ENCODE measurements around the gene SLC35D1.
"Not testable (repeated sequence)": the region's sequence is repeated elsewhere in the genome, so short reads cannot be mapped to it uniquely, and the experiment has no call there.

SLC35D1 gene

DNA sequence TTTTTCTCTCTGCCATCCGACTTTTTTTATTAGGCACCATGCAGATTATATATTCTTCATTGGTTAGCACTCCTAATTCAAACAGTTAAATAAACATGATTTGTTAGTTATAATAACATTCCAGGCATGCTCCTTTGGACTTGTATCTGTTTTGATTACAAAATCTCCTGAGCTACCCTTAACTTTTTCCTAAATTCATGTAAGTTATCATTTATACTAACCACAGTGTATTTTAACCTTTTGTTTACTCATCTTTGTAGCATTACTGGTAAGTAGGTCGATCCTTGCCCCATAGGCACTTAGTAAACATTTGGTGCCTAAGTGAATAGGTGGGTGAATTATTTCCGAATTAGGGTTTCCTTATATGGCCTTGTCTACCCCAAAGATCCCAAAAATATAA lies 85.4 kb downstream of the SLC35D1 start:
- no peak for DNase-seq (ENCODE audit: extremely low read depth, low read depth)
- TF ChIP-seq, protein P1, sequence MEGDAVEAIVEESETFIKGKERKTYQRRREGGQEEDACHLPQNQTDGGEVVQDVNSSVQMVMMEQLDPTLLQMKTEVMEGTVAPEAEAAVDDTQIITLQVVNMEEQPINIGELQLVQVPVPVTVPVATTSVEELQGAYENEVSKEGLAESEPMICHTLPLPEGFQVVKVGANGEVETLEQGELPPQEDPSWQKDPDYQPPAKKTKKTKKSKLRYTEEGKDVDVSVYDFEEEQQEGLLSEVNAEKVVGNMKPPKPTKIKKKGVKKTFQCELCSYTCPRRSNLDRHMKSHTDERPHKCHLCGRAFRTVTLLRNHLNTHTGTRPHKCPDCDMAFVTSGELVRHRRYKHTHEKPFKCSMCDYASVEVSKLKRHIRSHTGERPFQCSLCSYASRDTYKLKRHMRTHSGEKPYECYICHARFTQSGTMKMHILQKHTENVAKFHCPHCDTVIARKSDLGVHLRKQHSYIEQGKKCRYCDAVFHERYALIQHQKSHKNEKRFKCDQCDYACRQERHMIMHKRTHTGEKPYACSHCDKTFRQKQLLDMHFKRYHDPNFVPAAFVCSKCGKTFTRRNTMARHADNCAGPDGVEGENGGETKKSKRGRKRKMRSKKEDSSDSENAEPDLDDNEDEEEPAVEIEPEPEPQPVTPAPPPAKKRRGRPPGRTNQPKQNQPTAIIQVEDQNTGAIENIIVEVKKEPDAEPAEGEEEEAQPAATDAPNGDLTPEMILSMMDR (IDR thresholded peaks at IDR 0.05; ENCODE audit: low read depth, low read length), result no peak

DNA sequence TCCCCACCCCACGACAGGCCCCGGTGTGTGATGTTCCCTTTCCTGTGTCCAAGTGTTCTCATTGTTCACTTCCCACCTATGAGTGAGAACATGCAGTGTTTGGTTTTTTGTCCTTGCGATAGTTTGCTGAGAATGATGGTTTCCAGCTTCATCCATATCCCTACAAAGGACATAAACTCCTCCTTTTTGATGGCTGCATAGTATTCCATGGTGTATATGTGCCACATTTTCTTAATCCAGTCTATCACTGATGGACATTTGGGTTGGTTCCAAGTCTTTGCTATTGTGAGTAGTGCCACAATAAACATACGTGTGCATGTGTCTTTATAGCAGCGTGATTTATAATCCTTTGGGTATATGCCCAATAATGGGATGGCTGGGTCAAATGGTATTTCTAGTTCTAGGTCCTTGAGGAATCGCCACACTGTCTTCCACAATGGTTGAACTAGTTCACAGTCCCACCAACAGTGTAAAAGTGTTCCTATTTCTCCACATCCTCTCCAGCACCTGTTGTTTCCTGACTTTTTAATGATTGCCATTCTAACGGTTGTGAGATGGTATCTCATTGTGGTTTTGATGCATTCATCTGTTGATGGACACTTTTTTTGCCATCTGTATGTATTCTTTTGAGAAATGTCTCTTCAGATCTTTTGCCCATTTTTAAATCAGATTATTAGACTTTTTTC lies 87.6 kb downstream of the SLC35D1 start:
- not testable (repeated sequence) for DNase-seq (ENCODE audit: extremely low read depth, low read depth)

DNA sequence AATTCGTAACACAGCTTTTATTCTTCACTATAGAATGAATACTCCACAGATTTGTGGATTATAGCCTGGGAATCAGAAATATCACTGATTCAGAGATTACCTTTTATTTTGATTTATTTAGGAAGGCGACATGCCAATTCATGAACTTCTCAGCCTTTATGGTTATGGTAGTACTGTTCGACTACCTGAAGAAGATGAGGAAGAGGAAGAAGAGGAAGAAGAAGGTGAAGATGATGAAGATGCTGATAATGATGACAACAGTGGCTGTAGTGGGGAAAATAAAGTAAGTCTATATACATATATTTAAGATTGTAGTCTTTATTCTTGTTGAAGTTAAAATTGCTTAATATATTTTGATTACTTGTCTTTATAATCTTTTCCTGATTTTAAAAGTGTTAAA lies 96.0 kb downstream of the SLC35D1 start:
- TF ChIP-seq, protein P1 (IDR thresholded peaks at IDR 0.05; ENCODE audit: low read depth, low read length), result no peak
- no peak for DNase-seq (ENCODE audit: extremely low read depth, low read depth)

- TF ChIP-seq, protein P1 (IDR thresholded peaks at IDR 0.05; ENCODE audit: low read depth, low read length), result no peak
- DNase-seq (ENCODE audit: extremely low read depth, low read depth), result no peak
Observed at GRCh38 chr1:66954208-66954607, 99.7 kb downstream of the SLC35D1 start.

DNA sequence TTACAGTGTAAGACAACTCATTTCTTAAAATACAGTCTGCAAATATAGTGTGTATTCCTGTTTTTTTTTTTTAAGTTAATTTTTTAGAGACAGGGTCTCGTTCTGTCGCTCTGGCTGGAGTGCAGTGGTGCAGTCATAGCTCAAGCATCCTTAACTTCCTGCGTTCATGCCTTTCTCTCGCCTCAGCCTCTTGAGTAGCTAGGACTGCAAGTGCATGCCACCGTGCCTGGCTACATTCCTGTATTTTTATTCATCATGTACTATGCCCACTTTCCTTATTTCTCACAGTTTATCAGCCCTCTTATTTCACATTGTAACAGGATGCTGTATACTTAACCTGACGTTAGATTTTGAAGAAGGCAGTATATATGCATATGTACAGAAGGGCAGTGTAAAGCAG lies 102.4 kb downstream of the SLC35D1 start:
- TF ChIP-seq, protein P1 (IDR thresholded peaks at IDR 0.05; ENCODE audit: low read depth, low read length), result no peak
- DNase-seq (ENCODE audit: extremely low read depth, low read depth), result no peak

Measured in AG09319 (cell line).